Embryonic facial prominence (tissue), 1 donor: ENCODE results near the gene MYL9.
"Not testable (repeated sequence)": the region's sequence is repeated elsewhere in the genome, so short reads cannot be mapped to it uniquely, and the experiment has no call there.

Experiments
- DNase-seq: peaks from one replicate; pipeline ENCODE4 v3.0.0-alpha.2; 2016; ENCODE audit errors: extremely low spot score

The MYL9 gene

DNA sequence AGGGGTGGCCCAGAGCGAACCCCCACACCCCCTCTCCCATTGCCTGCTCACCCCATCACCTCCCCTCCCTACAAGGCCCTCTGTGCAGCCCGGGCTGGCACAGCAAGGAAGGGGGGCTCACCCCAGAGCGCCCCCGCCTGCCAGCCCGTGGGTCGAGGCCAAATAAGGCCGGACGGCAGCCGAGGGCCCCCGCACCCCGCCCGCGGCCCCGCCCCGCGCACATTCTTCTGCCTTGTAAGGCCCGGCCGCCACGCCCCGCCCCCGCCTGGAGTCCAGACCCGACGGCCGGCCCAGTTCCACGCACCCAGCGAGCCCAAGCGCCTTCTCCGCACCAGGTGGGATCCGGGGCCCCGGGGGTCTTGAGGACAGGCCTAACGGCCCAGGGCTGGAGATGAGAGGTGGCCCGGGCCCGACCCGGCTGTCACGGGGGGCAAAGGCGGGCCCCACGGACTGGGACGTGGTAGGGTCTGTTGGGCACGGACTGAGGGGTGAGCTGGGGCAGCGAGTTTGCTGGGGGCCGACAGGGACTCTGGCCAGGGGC, at the start of gene MYL9:
Gene MYL9, plus strand, starts transcription at position 293 of the 541 bp plus-strand sequence. CDS start 3,366 bp downstream, outside the sequence.
- no peak for DNase-seq

DNA sequence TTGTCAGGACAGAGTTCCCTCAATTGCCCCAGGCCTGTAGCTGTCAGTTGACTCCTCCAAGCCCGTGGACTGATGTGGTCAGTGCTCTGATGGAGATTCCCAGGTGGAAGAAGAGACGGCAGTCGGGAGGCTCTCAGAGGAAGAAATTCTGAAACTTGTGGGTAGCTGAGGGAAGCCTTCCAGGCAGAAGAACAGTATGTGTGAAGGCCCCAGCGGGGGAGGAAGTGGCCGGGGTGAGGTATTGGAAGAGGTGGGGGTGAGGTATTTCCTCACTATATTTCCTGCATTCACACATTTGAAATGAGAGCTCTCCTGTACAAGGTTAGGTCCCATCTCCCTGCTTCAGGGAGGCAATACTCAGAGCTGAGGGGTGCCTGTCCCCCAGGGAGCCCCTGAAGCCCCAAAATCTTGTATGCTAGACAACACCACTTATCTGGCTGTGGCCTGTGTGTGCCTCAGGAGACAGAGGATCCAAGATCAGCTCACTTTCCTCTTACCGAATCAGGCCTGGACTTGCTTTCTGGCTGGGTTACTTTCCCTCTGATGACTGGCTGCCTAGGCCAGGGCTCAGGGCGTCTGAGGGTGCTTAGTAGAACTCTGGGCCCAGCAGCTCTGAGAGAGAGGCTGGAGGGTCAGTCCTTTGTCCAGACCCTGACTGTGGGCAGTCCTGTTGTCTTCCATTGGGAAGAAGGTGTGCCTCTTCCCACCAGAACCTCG, 49.3 kb upstream of the MYL9 start:
- no peak for DNase-seq

DNA sequence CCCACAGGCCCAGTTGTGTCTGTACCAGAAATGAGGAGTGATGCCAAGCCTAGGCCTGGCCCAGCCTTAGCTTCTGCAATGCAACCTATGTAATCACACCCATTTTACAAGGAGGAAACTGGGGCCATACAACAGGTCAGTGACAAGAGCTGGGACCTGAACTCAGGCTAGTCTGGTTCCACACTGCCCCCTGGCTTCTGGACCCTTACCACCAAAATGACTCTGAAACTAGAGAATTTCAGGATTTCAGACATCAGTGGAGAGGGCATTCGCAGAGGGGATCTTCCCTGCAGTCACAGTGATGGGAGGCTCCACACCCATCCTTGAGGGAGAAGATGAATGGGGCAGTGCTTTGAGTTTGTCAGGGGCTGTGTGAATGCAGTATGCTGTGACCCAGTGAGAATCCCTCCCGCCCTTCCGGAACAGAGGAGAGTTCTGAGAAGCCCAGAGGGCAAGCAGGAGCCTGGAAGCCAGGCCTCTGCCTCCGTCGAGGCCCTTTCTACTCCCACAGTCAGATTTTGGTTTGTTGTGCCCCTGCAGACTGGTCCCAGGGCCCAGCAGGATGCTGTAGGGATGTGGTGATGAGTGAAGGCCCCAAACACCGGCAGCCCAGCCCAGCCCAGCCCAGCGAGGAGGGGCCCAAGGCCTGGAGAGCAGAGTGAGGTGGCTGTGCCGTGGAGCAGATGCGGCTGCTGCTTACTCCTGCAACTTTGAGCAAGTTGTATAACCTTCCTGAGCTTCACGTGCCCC, 48.1 kb upstream of the MYL9 start:
- DNase-seq: no peak

DNA sequence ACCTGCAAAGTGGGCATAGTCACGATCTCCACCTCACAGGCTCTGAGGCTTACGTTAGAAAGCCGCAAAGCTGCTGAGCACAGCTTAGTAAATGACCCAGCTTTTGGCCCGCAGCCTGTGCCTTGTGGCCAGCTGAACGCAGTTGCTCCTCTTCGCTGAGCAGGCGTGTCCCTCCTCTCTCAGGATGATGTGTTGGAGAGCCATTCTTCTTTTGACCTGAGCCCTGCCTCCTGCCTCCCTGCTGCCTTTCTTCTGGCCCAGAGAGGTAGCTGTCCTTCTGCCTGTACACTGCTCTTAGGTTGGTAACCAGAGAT, 47.6 kb upstream of the MYL9 start:
- DNase-seq: no peak

DNA sequence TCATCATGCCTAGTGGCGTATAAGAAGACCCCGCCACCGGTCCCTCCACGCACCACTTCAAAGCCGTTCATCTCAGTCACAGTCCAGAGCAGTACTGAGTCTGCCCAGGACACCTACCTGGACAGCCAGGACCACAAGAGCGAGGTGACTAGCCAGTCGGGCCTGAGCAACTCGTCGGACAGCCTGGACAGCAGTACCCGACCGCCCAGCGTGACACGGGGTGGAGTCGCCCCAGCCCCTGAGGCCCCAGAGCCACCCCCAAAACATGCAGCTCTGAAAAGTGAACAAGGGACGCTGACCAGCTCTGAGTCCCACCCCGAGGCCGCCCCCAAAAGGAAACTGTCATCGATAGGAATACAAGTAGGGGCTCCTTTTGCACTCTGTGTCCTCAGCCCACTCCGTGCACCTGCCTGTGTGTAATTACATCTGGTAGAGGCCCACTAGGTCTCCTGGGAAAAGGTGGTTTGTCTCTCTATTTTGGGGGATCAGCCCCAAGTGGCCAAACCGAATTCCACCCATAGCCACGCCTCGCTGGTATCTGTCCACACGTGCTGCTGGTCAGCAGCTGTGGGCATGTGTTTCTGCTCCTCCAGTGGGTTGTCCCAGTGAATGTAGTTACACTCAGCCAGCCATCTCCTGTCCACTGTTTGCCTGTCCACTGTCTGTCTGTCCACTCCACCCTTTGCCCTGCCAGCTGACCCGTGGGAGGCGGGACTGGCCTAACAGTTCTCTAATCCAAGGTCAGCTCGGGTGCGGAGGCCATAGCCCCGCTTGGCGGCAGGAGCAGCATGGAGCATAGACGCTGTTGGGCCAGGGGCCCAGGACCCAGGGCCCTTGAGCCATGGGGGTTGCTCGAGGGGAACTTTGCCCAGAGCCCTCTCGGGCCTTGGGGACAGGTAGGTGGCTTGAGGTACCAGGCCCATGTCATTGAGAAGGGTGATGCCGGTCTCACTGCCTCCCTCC, 44.3 kb upstream of the MYL9 start:
- DNase-seq: no peak

DNA sequence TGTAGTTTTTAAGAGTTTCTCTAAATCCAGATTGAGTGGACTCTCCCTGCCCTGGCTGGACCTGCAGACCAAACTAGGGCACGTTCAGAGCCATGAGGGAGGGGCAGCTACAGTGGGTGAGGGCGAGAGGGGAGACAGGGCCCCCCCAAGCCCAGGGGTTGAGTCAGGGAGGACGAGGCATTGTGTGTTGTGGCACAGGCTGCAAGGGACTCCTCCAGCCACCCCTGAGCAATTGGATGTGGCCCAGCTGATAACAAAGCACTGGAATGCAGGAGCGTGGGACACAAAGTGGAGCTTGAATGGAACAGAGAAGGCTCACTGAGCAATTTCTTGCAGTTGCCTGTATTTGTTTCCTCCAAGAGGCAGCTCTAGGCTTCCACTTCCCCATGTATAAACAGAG, 43.5 kb upstream of the MYL9 start:
- DNase-seq: no peak

DNA sequence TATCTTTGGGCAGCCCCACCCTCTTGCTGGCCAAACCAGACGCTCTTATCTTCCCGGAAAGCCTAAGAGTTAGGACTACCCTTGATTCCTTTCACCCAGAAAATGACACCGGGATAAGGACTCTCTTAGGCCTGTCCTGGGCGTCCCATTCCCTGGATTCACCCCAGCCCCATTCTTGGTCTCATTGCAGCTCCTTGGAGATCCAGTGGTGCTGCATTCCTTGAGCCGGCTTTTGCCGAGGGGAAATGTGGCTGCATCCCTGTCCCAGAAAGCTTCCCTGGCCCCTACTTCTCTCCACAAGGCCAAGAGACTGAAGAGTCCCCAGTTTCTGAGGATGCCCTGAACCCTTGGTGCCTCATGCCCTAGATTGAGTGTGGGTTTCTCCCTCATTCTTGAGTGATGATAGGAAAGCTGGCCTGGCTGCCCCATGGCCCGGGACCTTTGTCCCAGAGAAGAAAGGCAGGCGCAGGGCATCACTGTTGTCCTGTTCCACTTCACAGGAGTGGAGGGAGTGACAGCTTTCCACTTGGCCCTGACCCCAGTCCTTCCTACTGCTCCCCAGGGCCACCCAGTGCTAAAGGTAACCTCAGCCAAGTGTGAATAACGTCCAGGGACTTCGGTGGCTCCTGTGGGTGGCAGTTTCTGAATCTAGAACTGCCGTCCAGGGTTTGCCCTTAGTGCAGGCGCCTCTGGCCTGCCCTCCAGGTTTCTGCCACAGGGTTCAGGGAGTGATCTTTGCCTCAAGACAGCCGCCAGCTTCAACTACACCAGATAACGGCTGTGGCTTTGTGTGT, 42.7 kb upstream of the MYL9 start:
- no peak for DNase-seq

DNA sequence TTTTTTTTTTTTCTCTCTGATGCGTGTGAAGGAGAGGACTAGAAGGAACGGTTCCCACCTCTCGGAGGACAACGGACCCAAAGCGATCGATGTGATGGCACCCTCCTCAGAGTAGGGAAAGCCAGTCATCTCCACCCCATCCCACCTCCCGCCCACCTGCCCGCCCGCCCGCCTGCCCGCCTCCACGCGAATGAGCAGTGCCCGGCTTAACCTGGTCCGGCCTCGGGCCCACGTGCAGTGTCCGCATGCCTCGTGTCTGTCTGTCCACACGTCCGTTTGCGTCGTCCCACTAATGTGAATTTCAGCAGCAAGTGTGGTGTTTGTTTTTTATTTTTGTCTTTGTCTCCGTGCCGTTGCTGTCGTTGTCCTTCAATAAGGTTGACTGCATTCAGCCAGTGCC, 42.1 kb upstream of the MYL9 start:
- no peak for DNase-seq

DNA sequence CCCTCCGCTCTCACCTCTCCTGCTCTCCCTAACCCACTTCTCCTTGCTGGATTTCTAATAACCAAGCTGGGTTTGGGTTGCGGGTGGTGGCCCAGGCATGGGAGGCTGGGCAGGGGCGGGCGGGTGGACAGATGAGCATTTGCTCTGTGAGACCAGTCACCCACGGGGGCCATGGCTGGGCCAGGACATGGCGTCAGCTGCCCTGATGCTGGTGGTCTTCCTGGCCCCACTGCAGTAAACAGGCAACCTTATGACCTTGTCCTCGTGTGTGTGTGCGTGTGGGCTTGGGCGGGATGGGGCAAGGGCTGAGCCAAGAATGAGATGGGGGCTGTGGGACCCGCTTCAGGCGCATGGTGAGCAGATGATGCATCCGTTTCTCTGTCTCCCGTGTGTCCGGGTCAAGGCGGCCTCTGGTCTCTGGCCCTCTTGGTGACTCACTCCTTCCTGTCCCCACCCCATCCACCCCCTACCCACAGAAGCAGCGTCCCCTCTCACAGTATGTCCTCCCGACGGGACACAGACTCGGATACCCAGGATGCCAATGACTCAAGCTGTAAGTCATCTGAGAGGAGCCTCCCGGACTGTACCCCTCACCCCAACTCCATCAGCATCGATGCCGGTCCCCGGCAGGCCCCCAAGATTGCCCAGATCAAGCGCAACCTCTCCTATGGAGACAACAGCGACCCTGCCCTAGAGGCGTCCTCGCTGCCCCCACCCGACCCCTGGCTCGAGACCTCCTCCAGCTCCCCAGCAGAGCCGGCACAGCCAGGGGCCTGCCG, 41.4 kb upstream of the MYL9 start:
- no peak for DNase-seq

DNA sequence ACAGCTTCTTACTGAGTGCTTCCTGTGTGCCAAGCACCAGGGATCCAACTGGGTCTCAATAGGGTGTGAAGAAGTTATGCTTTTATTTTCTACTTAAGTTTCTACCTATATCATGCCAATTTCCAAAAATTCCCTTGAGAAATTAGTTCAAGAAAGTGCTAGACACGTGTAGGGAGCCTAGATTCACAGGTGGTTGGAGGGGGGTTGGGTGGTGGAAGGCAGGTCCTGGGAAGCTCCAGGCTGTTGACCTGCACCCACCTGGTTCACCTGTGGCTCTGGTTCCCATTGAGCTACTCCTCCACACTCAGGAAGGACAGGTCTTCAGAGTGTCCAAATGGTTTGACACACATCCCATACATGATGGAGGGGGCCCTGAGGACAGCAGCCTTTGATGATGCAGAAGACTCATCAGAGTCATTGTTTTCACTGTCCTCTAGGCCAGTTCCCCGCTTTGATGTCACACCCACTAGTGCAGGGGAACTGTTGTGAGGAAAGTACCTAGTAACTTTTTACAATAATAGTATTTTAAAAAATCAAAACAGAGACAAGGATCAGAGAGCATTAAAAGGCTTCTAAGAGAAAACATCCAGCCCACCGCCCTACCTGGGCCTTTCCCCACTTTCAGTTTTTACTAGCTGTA, 39.8 kb upstream of the MYL9 start:
- DNase-seq: no peak

DNA sequence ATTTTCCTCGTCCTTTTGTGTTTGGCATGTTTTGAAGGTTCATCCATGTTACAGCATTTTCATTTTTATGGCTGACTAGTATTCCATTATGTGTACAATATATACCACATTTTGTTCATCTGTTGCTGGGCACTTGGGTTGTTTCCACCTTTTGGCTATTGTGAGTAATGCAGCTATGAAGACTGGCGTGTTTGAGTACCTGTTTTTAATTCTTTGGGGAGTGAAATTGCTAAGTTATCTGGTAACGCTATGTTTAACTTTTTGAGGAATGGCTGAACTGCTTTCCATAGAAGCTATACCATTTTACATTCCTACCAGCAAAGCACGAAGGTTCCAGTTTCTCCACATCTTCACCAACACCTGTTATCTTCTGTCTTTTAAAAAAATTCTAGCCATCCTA, 37.0 kb upstream of the MYL9 start:
- DNase-seq: no peak

DNA sequence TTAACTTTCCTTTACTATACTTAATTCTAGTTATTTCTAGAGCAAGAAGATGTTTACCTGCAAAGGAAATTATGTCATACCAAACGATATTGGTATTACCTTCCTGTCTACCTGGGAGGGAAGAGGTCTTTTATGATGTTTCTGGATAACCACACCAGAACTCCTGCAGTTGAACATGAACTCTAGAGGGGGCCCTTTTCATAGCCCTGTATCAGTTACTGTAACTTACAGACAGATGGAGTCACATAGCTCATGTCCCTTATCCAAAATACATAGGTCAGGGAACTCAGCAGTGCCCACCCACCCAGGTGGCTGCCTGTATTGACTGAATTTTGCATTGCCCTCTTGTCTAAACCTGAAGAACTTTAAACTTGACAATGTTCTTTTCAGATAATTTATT, 35.1 kb upstream of the MYL9 start:
- no peak for DNase-seq

DNA sequence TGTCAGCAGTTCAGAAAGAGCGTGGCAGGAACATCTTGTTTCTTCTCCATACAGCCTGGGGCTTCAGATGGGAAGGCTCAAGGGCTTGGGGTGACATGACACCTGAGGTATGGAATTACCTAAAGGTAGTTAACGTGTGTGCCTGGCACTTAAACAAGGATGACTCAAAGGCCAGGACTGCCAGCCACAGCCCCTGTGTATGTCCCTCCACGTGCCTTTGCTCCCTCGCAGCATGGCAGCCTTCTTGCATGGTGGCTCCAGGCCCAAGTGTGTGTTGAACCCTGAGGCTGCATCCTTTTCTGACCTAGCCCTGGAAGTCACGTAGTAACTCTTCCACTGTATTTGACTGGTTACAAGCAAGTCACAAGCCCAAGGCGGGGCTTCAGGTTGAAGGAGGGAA, 33.6 kb upstream of the MYL9 start:
- DNase-seq: no peak

DNA sequence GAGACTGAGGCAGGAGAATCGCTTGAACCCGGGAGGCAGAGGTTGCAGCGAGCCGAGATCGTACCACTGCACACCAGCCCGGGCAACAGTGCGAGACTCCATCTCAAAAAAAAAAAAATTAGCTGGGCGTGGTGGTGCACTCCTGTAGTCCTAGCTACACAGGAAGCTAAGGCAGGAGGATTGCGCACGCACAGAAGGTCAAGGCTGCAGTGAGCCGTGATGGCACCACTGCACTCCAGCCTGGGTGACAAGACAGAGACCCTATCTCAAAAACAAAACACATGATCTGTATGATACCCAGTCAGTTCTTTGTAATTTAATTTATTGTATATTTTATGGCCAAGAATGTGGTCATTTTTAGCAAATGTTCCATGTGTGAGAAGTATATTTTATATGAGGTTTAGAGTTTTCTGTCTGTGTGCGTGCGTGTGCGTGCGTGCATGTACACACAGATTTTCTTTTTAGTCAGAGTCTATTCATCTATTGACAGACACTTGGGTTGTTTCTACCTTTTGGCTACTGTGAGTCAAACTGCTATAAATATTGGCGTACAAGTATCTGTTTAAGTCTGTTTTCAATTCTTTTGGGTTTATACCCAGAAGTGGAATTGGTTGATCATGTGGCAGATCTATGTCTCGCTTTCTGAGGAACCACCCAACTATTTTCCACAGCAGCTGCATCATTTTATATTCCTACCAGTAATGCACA, 22.2 kb upstream of the MYL9 start:
- DNase-seq: no peak

DNA sequence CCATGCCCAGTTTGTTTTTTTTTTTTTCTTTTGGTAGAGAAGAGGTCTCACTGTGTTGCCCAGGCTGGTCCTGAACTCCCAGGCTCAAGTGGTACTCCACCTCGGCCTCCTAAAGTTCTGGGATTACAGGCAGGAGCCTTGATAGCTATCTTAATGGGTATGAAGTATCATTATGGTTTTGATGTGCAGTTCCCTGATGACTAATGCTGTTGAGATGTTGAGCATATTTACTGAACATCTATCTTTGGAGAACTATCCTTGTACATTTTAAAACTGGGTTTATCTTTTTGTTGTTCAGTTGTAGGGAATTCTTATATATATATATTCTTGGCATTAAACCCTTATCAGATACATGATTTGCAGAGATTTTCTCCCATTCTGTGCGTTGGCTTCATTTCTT, 21.4 kb upstream of the MYL9 start:
- no peak for DNase-seq

DNA sequence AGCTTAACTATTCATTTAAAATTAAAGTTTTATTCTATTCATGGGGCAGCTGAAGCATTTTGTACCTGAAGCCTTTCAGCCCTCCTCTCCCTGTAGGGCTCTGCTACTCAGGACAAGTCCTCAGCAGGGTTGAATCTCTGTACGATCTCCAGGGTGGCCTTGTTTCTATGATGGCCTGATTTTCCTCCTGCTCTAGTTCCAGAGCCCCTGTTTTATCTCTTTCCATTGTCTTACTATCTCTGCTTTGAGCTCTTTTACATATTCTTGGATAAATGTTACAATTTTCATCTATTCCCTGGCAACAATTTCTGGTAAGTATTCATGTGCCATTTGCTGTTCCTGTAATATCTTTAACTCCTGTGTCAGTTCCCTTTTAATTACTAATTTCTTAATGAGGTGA, 19.8 kb upstream of the MYL9 start:
- DNase-seq: no peak

DNA sequence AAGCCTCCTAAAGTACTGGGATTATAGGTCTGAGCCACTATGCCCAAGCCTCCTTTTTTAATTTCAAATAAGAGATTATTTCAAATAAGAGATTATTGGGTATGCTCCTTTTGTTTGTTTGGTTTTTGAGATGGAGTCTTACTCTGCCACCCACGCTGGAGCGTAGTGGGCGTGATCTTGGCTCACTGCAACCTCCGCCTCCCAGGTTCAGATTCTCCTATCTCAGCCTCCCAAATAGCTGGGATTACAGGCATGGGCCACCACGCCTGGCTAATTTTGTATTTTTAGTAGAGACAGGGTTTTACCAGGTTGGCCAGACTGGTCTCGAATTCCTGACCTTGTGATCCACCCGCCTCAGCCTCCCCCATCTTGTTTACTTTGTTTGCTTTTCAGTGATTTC, 18.9 kb upstream of the MYL9 start:
- DNase-seq: not testable (repeated sequence)

DNA sequence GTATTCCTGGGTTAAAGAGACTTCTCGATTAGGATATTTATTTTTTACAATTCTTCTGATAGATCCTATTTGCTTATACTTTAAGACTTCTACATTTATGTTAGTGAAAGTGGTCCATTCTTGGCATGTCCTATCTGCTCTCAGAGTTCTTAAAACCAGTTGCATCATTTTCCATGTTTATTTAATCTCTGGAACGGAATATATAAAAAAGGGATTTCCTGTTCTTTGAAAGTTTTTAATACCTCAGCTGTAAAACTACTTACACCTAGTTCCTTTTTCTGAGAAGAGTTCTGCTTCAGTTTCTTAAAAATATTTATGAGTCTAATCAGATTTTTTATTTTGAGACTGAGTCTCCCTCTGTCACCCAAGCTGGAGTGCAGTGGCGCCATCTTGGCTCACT, 18.0 kb upstream of the MYL9 start:
- no peak for DNase-seq

DNA sequence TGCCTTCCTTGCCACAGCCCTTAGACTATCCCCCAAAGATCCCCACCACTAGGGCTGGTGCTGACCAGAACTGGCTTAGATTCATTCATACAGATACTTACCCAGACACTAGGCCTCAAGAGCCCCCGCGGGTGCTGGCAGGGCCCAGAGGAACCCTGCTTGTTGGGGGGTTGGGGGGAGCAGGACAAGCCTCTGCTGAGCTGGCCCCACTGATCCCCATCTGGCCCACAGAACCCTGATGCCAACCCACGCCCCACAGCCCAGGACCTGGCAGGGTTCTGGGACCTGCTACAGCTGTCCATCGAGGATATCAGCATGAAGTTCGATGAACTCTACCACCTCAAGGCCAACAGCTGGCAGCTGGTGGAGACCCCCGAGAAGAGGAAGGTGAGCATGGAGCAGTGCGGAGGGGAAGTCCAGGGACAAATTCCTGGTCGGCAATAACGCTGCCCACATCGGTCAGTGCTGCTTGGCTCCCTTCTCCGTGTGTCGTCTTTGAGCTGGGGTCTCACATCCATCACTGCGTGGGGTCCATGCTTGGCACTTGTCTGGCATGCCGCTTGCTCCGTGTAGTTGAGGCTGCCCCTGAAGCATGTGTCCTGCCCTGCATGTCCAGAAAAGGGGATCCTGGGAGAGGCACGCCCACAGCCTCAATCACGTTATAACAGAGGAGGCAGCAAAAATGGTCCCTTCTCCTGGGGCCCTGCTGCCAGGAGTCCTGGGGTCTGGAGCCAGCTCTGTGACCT, 15.5 kb upstream of the MYL9 start:
- no peak for DNase-seq
